GM12878 (cell line): ENCODE results near the gene IDS.

Experiments used
- CBX3 ChIP-seq: fragments of 200-600 bp; sonication (generic); IDR thresholded peaks from 2 replicates; pipeline ENCODE4 v1.6.1; 2016; ENCODE audit warnings: low read depth, borderline replicate concordance
- CTCF ChIP-seq, 3 experiments: IDR thresholded peaks in 2 of 3; conservative IDR thresholded peaks in 1 of 3; 2 replicates each; pipeline ENCODE4 v1.5.1; 2011; ENCODE audit warnings: low read depth in 3 of 3, low read length in 3 of 3, mild to moderate bottlenecking in 3 of 3, control low read depth in 2 of 3, moderate library complexity in 2 of 3, inconsistent platforms in 1 of 3, mixed read lengths in 1 of 3; ENCODE audit not compliant: control insufficient read depth in 2 of 3, insufficient read depth in 1 of 3; ENCODE audit errors: extremely low read depth in 1 of 3
- MAX ChIP-seq: IDR thresholded peaks from 2 replicates; pipeline ENCODE4 v1.6.1; 2012; ENCODE audit warnings: low read depth, low read length, improper control_type of control experiment
- MLLT1 ChIP-seq: fragments of 450-650 bp; IDR thresholded peaks from 2 replicates; pipeline ENCODE4 v1.6.1; 2016; ENCODE audit warnings: mild to moderate bottlenecking
- TCF3 ChIP-seq: IDR thresholded peaks from 2 replicates; pipeline ENCODE4 v1.6.1; 2012; ENCODE audit warnings: low read depth, mild to moderate bottlenecking, low read length, borderline replicate concordance; ENCODE audit not compliant: insufficient read depth
- TF ChIP-seq, protein P1 (sequence below): fragments of 450-650 bp; IDR thresholded peaks from 2 replicates; pipeline ENCODE4 v1.6.1; 2017; ENCODE audit warnings: mild to moderate bottlenecking

- TF ChIP-seq MLLT1 = no peak
- no peak for TF ChIP-seq MAX
- TF ChIP-seq CTCF (IDR thresholded peaks at IDR 0.05 in 2 of 3, conservative IDR thresholded peaks at IDR 0.05 in 1 of 3; ENCODE audit: control insufficient read depth in 2 of 3, extremely low read depth in 1 of 3, insufficient read depth in 1 of 3, low read depth in 3 of 3, low read length in 3 of 3) = no peak
- TF ChIP-seq CBX3 = no peak
- TF ChIP-seq, protein P1, sequence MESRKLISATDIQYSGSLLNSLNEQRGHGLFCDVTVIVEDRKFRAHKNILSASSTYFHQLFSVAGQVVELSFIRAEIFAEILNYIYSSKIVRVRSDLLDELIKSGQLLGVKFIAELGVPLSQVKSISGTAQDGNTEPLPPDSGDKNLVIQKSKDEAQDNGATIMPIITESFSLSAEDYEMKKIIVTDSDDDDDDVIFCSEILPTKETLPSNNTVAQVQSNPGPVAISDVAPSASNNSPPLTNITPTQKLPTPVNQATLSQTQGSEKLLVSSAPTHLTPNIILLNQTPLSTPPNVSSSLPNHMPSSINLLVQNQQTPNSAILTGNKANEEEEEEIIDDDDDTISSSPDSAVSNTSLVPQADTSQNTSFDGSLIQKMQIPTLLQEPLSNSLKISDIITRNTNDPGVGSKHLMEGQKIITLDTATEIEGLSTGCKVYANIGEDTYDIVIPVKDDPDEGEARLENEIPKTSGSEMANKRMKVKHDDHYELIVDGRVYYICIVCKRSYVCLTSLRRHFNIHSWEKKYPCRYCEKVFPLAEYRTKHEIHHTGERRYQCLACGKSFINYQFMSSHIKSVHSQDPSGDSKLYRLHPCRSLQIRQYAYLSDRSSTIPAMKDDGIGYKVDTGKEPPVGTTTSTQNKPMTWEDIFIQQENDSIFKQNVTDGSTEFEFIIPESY = no peak
- no peak for TF ChIP-seq TCF3
These were observed 42.3 kb downstream of the IDS start for GRCh38 chrX:149462849-149463248.
